ENCODE measurements around the gene AGTPBP1. TPM values are rescaled to one million over a fixed set of nuclear protein-coding genes. Genes with fewer than 3 reads are reported as not detected.
"Not testable (repeated sequence)": the region's sequence is repeated elsewhere in the genome, so short reads cannot be mapped to it uniquely, and the experiment has no call there.

Gene AGTPBP1
- total RNA-seq, 1 experiment from 2014 or later = 14.0 TPM

DNA sequence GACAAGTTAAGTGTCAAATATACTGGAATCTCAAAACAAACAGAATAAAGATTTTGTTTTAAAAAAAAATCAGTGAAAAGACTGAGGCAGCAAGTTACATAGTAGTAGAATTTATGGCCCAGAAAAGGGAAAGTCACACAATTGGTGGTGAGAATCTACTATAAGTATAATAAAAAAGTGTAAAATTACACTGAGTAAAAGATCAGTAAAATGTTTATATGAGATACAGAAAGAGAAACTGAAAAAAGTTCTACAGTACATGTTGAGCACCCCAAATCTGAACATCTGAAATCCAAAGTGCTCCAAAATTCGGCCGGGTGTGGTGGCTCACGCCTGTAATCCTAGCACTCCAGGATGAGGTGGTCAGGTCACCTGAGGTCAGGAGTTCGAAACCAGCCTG lies 15.0 kb downstream of the AGTPBP1 start:
- CTCF ChIA-PET = no interaction called here
- Mint-ChIP-seq H3K4me3 (ENCODE audit: low read depth, unreplicated experiment) (no peak overlapping the region), H3K4me1 (ENCODE audit: low read depth, unreplicated experiment) (no peaks in the 10 kb centered on the region), H3K27ac (ENCODE audit: unreplicated experiment) (no peak overlapping the region), H3K36me3 (ENCODE audit: insufficient read depth, unreplicated experiment) (no peaks in the 10 kb centered on the region), H3K27me3 (ENCODE audit: unreplicated experiment) (no peaks in the 10 kb centered on the region), H3K9me3 (ENCODE audit: low read depth, unreplicated experiment) (no peaks in the 10 kb centered on the region)
- TF ChIP-seq, protein P1, sequence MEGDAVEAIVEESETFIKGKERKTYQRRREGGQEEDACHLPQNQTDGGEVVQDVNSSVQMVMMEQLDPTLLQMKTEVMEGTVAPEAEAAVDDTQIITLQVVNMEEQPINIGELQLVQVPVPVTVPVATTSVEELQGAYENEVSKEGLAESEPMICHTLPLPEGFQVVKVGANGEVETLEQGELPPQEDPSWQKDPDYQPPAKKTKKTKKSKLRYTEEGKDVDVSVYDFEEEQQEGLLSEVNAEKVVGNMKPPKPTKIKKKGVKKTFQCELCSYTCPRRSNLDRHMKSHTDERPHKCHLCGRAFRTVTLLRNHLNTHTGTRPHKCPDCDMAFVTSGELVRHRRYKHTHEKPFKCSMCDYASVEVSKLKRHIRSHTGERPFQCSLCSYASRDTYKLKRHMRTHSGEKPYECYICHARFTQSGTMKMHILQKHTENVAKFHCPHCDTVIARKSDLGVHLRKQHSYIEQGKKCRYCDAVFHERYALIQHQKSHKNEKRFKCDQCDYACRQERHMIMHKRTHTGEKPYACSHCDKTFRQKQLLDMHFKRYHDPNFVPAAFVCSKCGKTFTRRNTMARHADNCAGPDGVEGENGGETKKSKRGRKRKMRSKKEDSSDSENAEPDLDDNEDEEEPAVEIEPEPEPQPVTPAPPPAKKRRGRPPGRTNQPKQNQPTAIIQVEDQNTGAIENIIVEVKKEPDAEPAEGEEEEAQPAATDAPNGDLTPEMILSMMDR (IDR thresholded peaks at IDR 0.05; ENCODE audit: unreplicated experiment) = no peak
- DNase-seq = no peak
- intact Hi-C loops (cut with micrococcal nuclease; ENCODE audit: unreplicated experiment) = no loop called here
- BruUV-seq (replicated peaks) = no TSS peak

DNA sequence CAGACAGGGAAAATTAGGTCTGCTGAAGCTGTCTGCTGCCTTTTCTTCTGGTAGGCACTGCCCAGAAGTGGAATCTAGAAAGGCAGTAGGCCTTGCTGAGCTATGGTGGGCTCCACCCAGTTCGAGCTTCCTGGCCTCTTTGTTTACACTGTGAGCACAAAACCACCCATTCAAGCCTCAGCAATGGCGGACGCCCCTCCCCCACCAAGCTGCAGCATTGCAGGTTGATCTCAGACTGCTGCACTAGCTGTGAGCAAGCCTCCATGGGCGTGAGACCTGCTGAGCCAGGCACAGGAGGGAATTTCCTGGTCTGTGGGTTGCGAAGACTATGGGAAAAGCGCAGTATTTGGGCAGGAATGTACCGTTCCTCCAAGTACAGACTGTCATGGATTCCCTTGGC lies 18.5 kb downstream of the AGTPBP1 start:
- no peaks in the 10 kb centered on the region for H3K36me3 Mint-ChIP-seq (ENCODE audit: insufficient read depth, unreplicated experiment)
- H3K27ac Mint-ChIP-seq (ENCODE audit: unreplicated experiment) = no peak overlapping the region
- no peak overlapping the region for H3K4me3 Mint-ChIP-seq (ENCODE audit: low read depth, unreplicated experiment)
- CTCF ChIA-PET = no interaction called here
- TF ChIP-seq, protein P1 (IDR thresholded peaks at IDR 0.05; ENCODE audit: unreplicated experiment) = no peak
- no peak for DNase-seq
- H3K9me3 Mint-ChIP-seq (ENCODE audit: low read depth, unreplicated experiment) = peaks cover 3% of the 10 kb centered on the region
- no peaks in the 10 kb centered on the region for H3K4me1 Mint-ChIP-seq (ENCODE audit: low read depth, unreplicated experiment)
- no peaks in the 10 kb centered on the region for H3K27me3 Mint-ChIP-seq (ENCODE audit: unreplicated experiment)
- intact Hi-C loops (cut with micrococcal nuclease; ENCODE audit: unreplicated experiment) = no loop called here
- BruUV-seq (replicated peaks) = no TSS peak

DNA sequence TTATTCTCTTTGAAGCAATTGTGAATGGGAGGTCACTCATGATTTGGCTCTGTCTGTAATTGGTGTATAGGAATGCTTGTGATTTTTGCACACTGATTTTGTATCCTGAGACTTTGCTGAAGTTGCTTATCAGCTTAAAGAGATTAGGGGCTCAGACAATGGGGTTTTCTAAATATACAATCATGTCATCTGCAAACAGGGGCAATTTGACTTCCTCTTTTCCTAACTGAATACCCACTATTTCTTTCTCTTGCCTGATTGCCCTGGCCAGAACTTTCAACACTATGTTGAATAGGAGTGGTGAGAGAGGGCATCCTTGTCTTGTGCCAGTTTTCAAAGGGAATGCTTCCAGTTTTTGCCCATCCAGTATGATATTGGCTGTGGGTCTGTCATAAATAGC lies 22.3 kb downstream of the AGTPBP1 start:
- DNase-seq; intact Hi-C loops (cut with micrococcal nuclease; ENCODE audit: unreplicated experiment); H3K27ac Mint-ChIP-seq (ENCODE audit: unreplicated experiment); H3K36me3 Mint-ChIP-seq (ENCODE audit: insufficient read depth, unreplicated experiment); H3K4me3 Mint-ChIP-seq (ENCODE audit: low read depth, unreplicated experiment); H3K4me1 Mint-ChIP-seq (ENCODE audit: low read depth, unreplicated experiment); H3K27me3 Mint-ChIP-seq (ENCODE audit: unreplicated experiment); CTCF ChIA-PET; H3K9me3 Mint-ChIP-seq (ENCODE audit: low read depth, unreplicated experiment); BruUV-seq (replicated peaks): not testable (repeated sequence)

DNA sequence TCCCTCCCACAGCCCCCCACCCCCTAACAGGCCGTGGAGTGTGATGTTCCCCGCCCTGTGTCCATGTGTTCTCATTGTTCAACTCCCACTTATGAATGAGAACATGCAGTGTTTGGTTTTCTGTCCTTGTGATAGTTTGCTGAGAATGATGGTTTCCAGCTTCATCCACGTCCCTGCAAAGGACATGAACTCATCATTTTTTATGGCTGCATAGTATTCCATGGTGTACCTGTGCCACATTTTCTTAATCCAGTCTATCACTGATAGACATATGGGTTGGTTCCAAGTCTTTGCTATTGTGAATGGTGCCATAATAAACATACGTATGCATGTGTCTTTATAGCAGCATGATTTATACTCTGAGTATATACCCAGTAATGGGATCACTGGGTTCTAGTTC lies 23.9 kb downstream of the AGTPBP1 start:
- CTCF ChIA-PET = not testable (repeated sequence)

DNA sequence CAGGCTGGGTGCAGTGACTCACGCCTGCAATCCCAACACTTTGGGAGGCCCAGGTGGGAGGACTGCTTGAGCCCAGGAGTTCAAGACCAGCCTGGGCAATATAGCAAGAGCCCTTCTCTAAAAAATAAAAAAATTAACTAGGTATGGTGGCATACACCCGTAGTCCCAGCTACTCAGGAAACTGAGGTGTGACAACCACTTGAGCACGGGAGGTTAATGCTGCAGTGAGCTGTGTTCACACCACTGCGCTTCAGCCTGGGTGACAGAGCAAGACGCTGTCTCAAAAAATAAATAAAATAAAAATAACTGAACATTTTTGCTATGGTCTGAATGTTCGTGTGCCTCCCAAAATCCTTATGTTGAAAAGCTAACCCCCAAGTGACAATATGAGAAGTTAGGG lies 24.5 kb downstream of the AGTPBP1 start:
- no peaks in the 10 kb centered on the region for H3K36me3 Mint-ChIP-seq (ENCODE audit: insufficient read depth, unreplicated experiment)
- no peaks in the 10 kb centered on the region for H3K27me3 Mint-ChIP-seq (ENCODE audit: unreplicated experiment)
- BruUV-seq (replicated peaks) = no TSS peak
- CTCF ChIA-PET = no interaction called here
- no peaks in the 10 kb centered on the region for H3K4me1 Mint-ChIP-seq (ENCODE audit: low read depth, unreplicated experiment)
- TF ChIP-seq, protein P1 (IDR thresholded peaks at IDR 0.05; ENCODE audit: unreplicated experiment) = no peak
- H3K4me3 Mint-ChIP-seq (ENCODE audit: low read depth, unreplicated experiment) = no peak overlapping the region
- intact Hi-C loops (cut with micrococcal nuclease; ENCODE audit: unreplicated experiment) = no loop called here
- no peak for DNase-seq
- peaks cover 3% of the 10 kb centered on the region for H3K9me3 Mint-ChIP-seq (ENCODE audit: low read depth, unreplicated experiment)
- H3K27ac Mint-ChIP-seq (ENCODE audit: unreplicated experiment) = no peak overlapping the region

More for the DNA sequence above, 23.9 kb downstream of the AGTPBP1 start:
- BruUV-seq (replicated peaks); DNase-seq; H3K36me3 Mint-ChIP-seq (ENCODE audit: insufficient read depth, unreplicated experiment); intact Hi-C loops (cut with micrococcal nuclease; ENCODE audit: unreplicated experiment); H3K4me1 Mint-ChIP-seq (ENCODE audit: low read depth, unreplicated experiment); H3K4me3 Mint-ChIP-seq (ENCODE audit: low read depth, unreplicated experiment); H3K27ac Mint-ChIP-seq (ENCODE audit: unreplicated experiment); H3K9me3 Mint-ChIP-seq (ENCODE audit: low read depth, unreplicated experiment); H3K27me3 Mint-ChIP-seq (ENCODE audit: unreplicated experiment): not testable (repeated sequence)
